ENCODE measurements around the gene ZMAT2. TPM values are rescaled to one million over a fixed set of nuclear protein-coding genes. Genes with fewer than 3 reads are reported as not detected.
A peak's percentile ranks its signal among the peaks of the same experiment; 100 is the strongest.
"Not testable (repeated sequence)": the region's sequence is repeated elsewhere in the genome, so short reads cannot be mapped to it uniquely, and the experiment has no call there.

The ZMAT2 gene
- total RNA-seq, 1 donor from 2014 or later: 43.6 TPM

DNA sequence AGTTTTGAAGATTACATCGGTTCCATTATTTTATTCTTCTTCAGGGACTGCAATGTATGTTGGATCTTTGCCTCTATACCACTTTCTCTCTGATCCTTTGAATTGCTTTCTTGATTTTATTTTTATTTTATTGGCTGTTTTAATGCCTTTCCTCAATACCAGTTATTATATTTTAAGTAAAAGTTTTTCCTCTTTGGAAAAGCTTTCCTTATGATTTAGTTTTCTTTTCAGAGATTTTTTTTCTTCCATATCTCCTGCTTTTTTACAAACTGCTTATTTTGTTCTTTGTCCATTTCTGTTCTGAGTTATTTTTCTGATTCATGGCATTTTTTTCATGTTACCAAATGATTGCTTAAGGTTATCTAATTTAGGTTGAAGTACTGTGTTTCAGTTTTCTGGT is 11.5 kb downstream of the ZMAT2 start:
- TF ChIP-seq, protein P1, sequence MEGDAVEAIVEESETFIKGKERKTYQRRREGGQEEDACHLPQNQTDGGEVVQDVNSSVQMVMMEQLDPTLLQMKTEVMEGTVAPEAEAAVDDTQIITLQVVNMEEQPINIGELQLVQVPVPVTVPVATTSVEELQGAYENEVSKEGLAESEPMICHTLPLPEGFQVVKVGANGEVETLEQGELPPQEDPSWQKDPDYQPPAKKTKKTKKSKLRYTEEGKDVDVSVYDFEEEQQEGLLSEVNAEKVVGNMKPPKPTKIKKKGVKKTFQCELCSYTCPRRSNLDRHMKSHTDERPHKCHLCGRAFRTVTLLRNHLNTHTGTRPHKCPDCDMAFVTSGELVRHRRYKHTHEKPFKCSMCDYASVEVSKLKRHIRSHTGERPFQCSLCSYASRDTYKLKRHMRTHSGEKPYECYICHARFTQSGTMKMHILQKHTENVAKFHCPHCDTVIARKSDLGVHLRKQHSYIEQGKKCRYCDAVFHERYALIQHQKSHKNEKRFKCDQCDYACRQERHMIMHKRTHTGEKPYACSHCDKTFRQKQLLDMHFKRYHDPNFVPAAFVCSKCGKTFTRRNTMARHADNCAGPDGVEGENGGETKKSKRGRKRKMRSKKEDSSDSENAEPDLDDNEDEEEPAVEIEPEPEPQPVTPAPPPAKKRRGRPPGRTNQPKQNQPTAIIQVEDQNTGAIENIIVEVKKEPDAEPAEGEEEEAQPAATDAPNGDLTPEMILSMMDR (conservative IDR thresholded peaks at IDR 0.05; ENCODE audit: low read depth, low read length): no peak
- no peak for DNase-seq (ENCODE audit: low read depth)
- H3K4me3 ChIP-seq (ENCODE audit: low read depth, low read length): no peak overlapping the region

DNA sequence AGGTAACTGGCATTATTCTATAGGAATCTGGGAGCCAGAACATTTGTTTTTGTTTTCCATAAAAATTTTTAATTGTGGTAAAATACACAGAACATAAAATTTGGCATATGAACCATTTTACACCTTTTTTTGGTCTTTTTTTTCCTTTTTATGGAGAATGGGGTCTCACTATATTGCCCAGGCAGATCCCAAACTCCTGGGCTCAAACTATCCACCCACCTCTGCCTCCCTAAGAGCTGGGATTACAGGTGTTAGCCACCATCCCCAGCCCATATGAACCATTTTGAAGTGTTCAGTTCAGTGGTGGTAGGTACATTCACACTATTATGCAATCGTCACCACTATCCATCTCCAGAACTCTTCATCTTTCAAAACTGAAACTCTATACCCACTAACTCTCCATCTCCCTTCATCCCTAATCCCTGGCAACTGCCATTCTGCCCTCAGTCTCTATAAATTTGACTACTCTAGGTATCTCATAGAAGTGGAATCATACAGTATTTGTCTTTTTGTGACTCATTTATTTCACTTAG is 13.4 kb downstream of the ZMAT2 start:
- no peak for DNase-seq (ENCODE audit: low read depth)
- TF ChIP-seq, protein P1 (conservative IDR thresholded peaks at IDR 0.05; ENCODE audit: low read depth, low read length): no peak
- H3K4me3 ChIP-seq (ENCODE audit: low read depth, low read length): no peak overlapping the region

DNA sequence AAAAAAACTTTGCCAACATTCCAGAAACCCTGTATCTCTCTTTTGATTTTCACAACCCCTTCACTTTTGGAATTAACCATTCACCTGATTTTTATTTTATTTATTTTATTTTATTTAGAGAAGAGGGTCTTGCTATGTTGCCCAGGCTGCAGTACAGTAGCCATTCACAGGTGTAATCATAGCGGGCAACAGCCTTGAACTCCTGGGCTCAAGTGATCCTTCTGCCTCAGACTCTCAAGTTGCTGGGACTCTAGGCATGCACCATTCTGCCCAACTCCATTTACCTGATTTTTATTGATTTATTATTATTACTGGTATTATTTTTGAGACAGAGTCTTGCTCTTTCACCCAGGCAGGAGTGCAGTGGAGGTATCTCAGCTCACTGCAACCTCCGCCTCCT is 16.0 kb downstream of the ZMAT2 start:
- not testable (repeated sequence) for DNase-seq (ENCODE audit: low read depth)

DNA sequence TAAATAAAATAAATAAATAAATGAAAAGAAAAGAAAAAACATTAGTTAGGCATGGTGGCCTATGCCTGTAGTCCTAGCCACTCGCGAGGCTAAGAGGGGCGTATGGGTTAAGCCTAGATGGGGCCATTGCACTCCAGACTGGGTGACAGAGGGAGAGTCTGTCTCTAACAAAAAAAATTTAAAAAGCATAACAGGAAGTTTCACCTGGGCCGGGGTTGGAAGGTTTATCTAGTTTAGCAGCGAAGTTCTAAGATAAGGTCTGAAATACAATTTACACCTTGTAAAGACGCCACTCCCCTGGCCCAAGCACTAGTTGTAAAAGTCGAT is 18.0 kb downstream of the ZMAT2 start:
- no peak overlapping the region for H3K4me3 ChIP-seq (ENCODE audit: low read depth, low read length)
- DNase-seq (ENCODE audit: low read depth): no peak
- TF ChIP-seq, protein P1 (conservative IDR thresholded peaks at IDR 0.05; ENCODE audit: low read depth, low read length): no peak

More for the DNA sequence above, 16.0 kb downstream of the ZMAT2 start:
- H3K4me3 ChIP-seq (ENCODE audit: low read depth, low read length): not testable (repeated sequence)

DNA sequence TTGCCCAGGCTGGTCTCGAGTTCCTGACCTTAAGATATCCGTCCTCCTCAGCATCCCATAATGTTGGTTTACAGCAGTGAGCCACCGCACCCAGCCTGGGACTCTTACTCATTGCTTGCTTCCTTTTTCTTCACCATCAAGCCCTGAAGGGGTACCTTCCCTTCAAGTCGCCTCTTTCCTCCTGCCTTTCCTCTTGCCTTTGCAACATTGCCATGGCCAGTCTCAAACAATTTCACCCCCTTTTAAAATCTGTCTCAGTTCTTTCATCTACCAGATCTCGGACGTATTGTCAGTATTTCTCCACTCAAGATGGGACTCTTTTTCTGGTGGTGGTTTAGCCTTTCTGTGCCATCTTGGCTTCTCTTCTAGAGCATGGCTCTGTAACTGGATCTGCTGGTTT is 20.5 kb downstream of the ZMAT2 start:
- not testable (repeated sequence) for DNase-seq (ENCODE audit: low read depth); H3K4me3 ChIP-seq (ENCODE audit: low read depth, low read length)

DNA sequence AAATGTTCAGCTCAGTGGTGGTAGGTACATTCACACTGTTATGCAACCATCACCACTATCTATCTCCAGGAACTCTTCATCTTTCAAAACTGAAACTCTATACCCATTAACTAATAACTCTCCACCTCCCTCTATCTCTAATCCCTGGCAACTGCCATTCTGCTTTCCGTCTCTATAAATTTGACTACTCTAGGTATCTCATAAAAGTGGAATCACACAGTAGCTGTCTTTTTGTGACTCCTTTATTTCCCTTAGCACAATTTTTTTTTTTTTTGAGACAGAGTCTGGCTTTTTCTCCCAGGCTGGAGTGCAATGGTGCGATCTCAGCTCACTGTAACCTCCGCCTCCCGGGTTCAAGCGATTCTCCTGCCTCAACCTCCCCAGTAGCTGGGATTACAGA is 21.1 kb downstream of the ZMAT2 start:
- not testable (repeated sequence) for H3K4me3 ChIP-seq (ENCODE audit: low read depth, low read length); DNase-seq (ENCODE audit: low read depth)

DNA sequence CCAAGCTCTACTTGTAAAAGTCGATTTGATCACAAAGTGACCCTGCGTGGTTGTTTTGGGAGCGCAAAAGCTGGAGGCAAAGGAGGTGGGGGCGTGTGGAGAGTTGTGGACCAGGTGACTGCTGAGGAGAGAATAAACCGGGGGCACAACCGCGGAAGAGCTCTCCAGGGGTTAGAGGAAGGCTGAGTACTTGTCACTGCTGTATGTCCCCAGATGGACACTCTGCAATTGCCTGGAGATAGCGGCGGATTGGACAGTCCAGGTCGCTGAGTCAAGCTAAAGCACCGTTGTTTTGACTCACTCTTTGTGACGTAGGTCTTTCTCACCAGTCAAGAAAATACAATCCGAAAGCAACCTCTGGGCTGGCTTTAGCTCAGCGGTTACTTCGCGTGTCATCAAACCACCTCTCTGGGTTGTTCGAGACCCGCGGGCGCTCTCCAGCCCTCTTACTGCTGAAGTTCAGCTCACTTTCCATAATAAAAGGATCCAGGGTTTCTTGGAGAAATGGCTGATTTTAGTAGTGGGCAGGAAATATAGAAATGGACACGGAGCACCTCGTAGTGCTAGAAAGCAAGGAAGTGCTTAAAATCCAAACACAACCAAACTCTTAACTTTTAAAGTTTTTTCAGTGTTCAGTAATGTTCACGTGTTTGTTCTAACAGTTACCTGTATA is 25.7 kb downstream of the ZMAT2 start:
- peak; percentile 80 for DNase-seq (ENCODE audit: low read depth)
- peak overlapping the region; percentile 64 for H3K4me3 ChIP-seq (ENCODE audit: low read depth, low read length)
- TF ChIP-seq, protein P1 (conservative IDR thresholded peaks at IDR 0.05; ENCODE audit: low read depth, low read length): no peak

DNA sequence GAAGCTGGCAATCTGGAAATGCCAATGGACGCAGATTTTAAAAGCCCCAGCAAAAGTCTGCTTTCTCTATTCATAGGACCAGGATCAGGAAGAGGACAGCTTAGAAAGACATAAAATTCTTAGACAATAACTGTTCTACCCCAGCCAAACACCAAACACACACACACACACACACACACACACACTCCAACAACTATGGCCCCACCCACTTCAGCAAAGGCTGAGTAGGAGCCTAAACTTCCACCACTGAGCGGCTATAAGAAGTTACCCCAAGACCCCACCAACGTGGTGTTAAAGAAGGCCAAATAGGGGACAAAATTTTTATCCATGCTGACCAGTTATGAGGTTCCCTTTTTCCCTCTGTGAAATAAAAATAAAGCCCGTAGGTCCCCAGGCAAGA is 32.9 kb downstream of the ZMAT2 start:
- no peak for DNase-seq (ENCODE audit: low read depth)
- H3K4me3 ChIP-seq (ENCODE audit: low read depth, low read length): no peak overlapping the region
- TF ChIP-seq, protein P1 (conservative IDR thresholded peaks at IDR 0.05; ENCODE audit: low read depth, low read length): no peak
